CD4-positive, alpha-beta memory T cell (primary cell): Measurements from ENCODE around the gene AGBL4. TPM values are rescaled to one million over a fixed set of nuclear protein-coding genes. Genes with fewer than 3 reads are reported as not detected.

Experiments used
- CTCF ChIA-PET: fragments of 350-600 bp; sonication (Branson Sonifier 250); formaldehyde crosslinking; loops from one replicate; lab custom pipeline; 2021; ENCODE audit warnings: inconsistent platforms; ENCODE audit not compliant: partially characterized antibody; lab: Charles Lee
- POLR2A ChIA-PET: fragments of 350-600 bp; sonication (Branson Sonifier 250); formaldehyde crosslinking; loops from one replicate; lab custom pipeline; 2021; ENCODE audit not compliant: partially characterized antibody; lab: Charles Lee
- DNase-seq, 5 donors: peaks; one replicate each; pipeline versions ENCODE4 v3.0.0 to v3.0.0-alpha.2; 2020 to 2022; ENCODE audit warnings: mixed read lengths in 1 of 5
- H3K27ac ChIP-seq: one replicate; pipeline ENCODE4 v1.7.0; 2013; ENCODE audit warnings: low read depth, low read length
- H3K27me3 ChIP-seq: 2 replicates; pipeline ENCODE4 v1.7.0; 2013; ENCODE audit warnings: mild to moderate bottlenecking, low read length, moderate library complexity; ENCODE audit not compliant: insufficient read depth
- H3K36me3 ChIP-seq: 2 replicates; pipeline ENCODE4 v1.7.0; 2013; ENCODE audit warnings: mild to moderate bottlenecking, low read length, moderate library complexity; ENCODE audit not compliant: insufficient read depth
- H3K4me1 ChIP-seq: 2 replicates; pipeline ENCODE4 v1.7.0; 2013; ENCODE audit warnings: mild to moderate bottlenecking, low read length, moderate library complexity; ENCODE audit not compliant: insufficient read depth
- H3K4me3 ChIP-seq, 2 donors: one replicate each; pipeline ENCODE4 v1.7.0; 2013; ENCODE audit warnings: low read length in 2 of 2, mild to moderate bottlenecking in 1 of 2
- H3K9me3 ChIP-seq, 2 donors: one replicate each; pipeline ENCODE4 v1.7.0; 2013; ENCODE audit warnings: low read length in 2 of 2, control low read depth in 1 of 2; ENCODE audit not compliant: control insufficient read depth in 1 of 2
- H3K27ac Mint-ChIP-seq, 7 donors: one replicate each; pipeline ENCODE4 v1.8.0; 2020 to 2021; ENCODE audit warnings: mixed read lengths in 7 of 7, mild to moderate bottlenecking in 6 of 7, inconsistent platforms in 3 of 7, moderate library complexity in 3 of 7
- H3K27me3 Mint-ChIP-seq, 2 donors: one replicate each; pipeline ENCODE4 v1.8.0; 2020 to 2021; ENCODE audit warnings: mixed read lengths in 2 of 2
- H3K36me3 Mint-ChIP-seq, 2 donors: one replicate each; pipeline ENCODE4 v1.8.0; 2020 to 2021; ENCODE audit warnings: mixed read lengths in 2 of 2, inconsistent platforms in 1 of 2, mild to moderate bottlenecking in 1 of 2
- H3K4me1 Mint-ChIP-seq, 4 donors: one replicate each; pipeline ENCODE4 v1.8.0; 2020 to 2021; ENCODE audit warnings: mixed read lengths in 4 of 4, mild to moderate bottlenecking in 1 of 4
- H3K4me3 Mint-ChIP-seq, 8 donors: one replicate each; pipeline ENCODE4 v1.8.0; 2020 to 2021; ENCODE audit warnings: mixed read lengths in 8 of 8, mild to moderate bottlenecking in 7 of 8, moderate library complexity in 6 of 8, inconsistent platforms in 3 of 8
- H3K9me3 Mint-ChIP-seq, 8 donors: one replicate each; pipeline ENCODE4 v1.8.0; 2020 to 2021; ENCODE audit warnings: mixed read lengths in 8 of 8, mild to moderate bottlenecking in 5 of 8, inconsistent platforms in 3 of 8, moderate library complexity in 1 of 8
- intact Hi-C: fragments of 100-400 bp; cut with micrococcal nuclease; formaldehyde crosslinking; loops from one replicate; pipeline ENCODE4 v1.15.1; 2023
- polyA plus RNA-seq, 2 donors: library from polyadenylated mRNA; unstranded; fragments of 300-500 nt; fragmentation: Illumina TruSeq; gene quantifications; one replicate each; pipeline ENCODE4 v1.2.3, GENCODE V29; 2021
- total RNA-seq, 2 experiments: library from RNA; stranded (reverse); gene quantifications; one replicate each; pipeline ENCODE4 v1.2.3, GENCODE V29; 2021

AGBL4 gene
- total and polyA plus RNA-seq, 4 experiments from 2014 or later: not detected

GRCh38 chr1:48603222-48603621 is 1420.5 kb downstream of the AGBL4 start:
- no peaks in the 10 kb centered on the region for H3K36me3 ChIP-seq
- ChIA-PET CTCF (no interaction called here), POLR2A (no interaction called here)
- Mint-ChIP-seq H3K4me3 (no peak overlapping the region), H3K36me3 (no peaks in the 10 kb centered on the region), H3K27me3 (peaks cover 0 to 2% of the 10 kb centered on the region in 2 donors), H3K27ac (no peak overlapping the region), H3K4me1 (no peaks in the 10 kb centered on the region), H3K9me3 (no peaks in the 10 kb centered on the region)
- DNase-seq: no peak
- no peaks in the 10 kb centered on the region for H3K4me1 ChIP-seq
- intact Hi-C loops: no loop called here
- no peaks in the 10 kb centered on the region for H3K27me3 ChIP-seq
- H3K9me3 ChIP-seq: no peaks in the 10 kb centered on the region
- no peak overlapping the region for H3K27ac ChIP-seq
- H3K4me3 ChIP-seq: no peak overlapping the region

GRCh38 chr1:48602349-48602748 is 1421.4 kb downstream of the AGBL4 start:
- intact Hi-C loops: no loop called here
- H3K4me3 ChIP-seq: no peak overlapping the region
- no peak for DNase-seq
- no peaks in the 10 kb centered on the region for H3K36me3 ChIP-seq
- Mint-ChIP-seq H3K27ac (no peak overlapping the region), H3K4me3 (no peak overlapping the region), H3K36me3 (no peaks in the 10 kb centered on the region), H3K4me1 (no peaks in the 10 kb centered on the region), H3K27me3 (peaks cover 0 to 2% of the 10 kb centered on the region in 2 donors), H3K9me3 (no peaks in the 10 kb centered on the region)
- ChIA-PET POLR2A (no interaction called here), CTCF (no interaction called here)
- no peaks in the 10 kb centered on the region for H3K27me3 ChIP-seq
- H3K4me1 ChIP-seq: no peaks in the 10 kb centered on the region
- no peaks in the 10 kb centered on the region for H3K9me3 ChIP-seq
- H3K27ac ChIP-seq: no peak overlapping the region

GRCh38 chr1:48600182-48600581 is 1423.6 kb downstream of the AGBL4 start:
- ChIA-PET POLR2A (no interaction called here), CTCF (no interaction called here)
- Histone ChIP-seq H3K36me3 (no peaks in the 10 kb centered on the region), H3K27me3 (no peaks in the 10 kb centered on the region), H3K27ac (no peak overlapping the region), H3K4me3 (no peak overlapping the region), H3K4me1 (no peaks in the 10 kb centered on the region), H3K9me3 (no peaks in the 10 kb centered on the region)
- H3K4me1 Mint-ChIP-seq: no peaks in the 10 kb centered on the region
- intact Hi-C loops: no loop called here
- no peaks in the 10 kb centered on the region for H3K9me3 Mint-ChIP-seq
- H3K27me3 Mint-ChIP-seq: no peaks in the 10 kb centered on the region
- no peak for DNase-seq
- H3K4me3 Mint-ChIP-seq: no peak overlapping the region
- no peaks in the 10 kb centered on the region for H3K36me3 Mint-ChIP-seq
- H3K27ac Mint-ChIP-seq: no peak overlapping the region

- Histone ChIP-seq H3K36me3 (no peaks in the 10 kb centered on the region), H3K9me3 (no peaks in the 10 kb centered on the region), H3K27me3 (no peaks in the 10 kb centered on the region), H3K27ac (no peak overlapping the region), H3K4me3 (no peak overlapping the region), H3K4me1 (no peaks in the 10 kb centered on the region)
- no peaks in the 10 kb centered on the region for H3K36me3 Mint-ChIP-seq
- CTCF ChIA-PET: no interaction called here
- no peak overlapping the region for H3K27ac Mint-ChIP-seq
- POLR2A ChIA-PET: no interaction called here
- H3K4me1 Mint-ChIP-seq: no peaks in the 10 kb centered on the region
- no peak overlapping the region for H3K4me3 Mint-ChIP-seq
- no peaks in the 10 kb centered on the region for H3K9me3 Mint-ChIP-seq
- no peak for DNase-seq
- no peaks in the 10 kb centered on the region for H3K27me3 Mint-ChIP-seq
- intact Hi-C loops: no loop called here
Measured at GRCh38 chr1:48597663-48598062, 1426.1 kb downstream of the AGBL4 start.

- no peaks in the 10 kb centered on the region for H3K36me3 ChIP-seq
- H3K4me3 Mint-ChIP-seq: no peak overlapping the region
Measured at GRCh38 chr1:48596046-48596445, 1427.7 kb downstream of the AGBL4 start.

GRCh38 chr1:48595613-48596012 is 1428.1 kb downstream of the AGBL4 start:
- intact Hi-C loops: no loop called here
- Histone ChIP-seq H3K27ac (no peak overlapping the region), H3K27me3 (no peaks in the 10 kb centered on the region), H3K36me3 (no peaks in the 10 kb centered on the region), H3K4me3 (no peak overlapping the region), H3K4me1 (no peaks in the 10 kb centered on the region), H3K9me3 (no peaks in the 10 kb centered on the region)
- DNase-seq: no peak
- H3K27me3 Mint-ChIP-seq: no peaks in the 10 kb centered on the region
- ChIA-PET CTCF (no interaction called here), POLR2A (no interaction called here)
- H3K27ac Mint-ChIP-seq: no peak overlapping the region
- H3K4me3 Mint-ChIP-seq: no peak overlapping the region
- H3K36me3 Mint-ChIP-seq: no peaks in the 10 kb centered on the region
- H3K9me3 Mint-ChIP-seq: no peaks in the 10 kb centered on the region
- no peaks in the 10 kb centered on the region for H3K4me1 Mint-ChIP-seq

More at GRCh38 chr1:48596046-48596445, 1427.7 kb downstream of the AGBL4 start:
- intact Hi-C loops: no loop called here
- Mint-ChIP-seq H3K9me3 (no peaks in the 10 kb centered on the region), H3K36me3 (no peaks in the 10 kb centered on the region), H3K27me3 (no peaks in the 10 kb centered on the region), H3K4me1 (no peaks in the 10 kb centered on the region), H3K27ac (no peak overlapping the region)
- Histone ChIP-seq H3K9me3 (no peaks in the 10 kb centered on the region), H3K4me3 (no peak overlapping the region), H3K4me1 (no peaks in the 10 kb centered on the region), H3K27ac (no peak overlapping the region), H3K27me3 (no peaks in the 10 kb centered on the region)
- ChIA-PET POLR2A (no interaction called here), CTCF (no interaction called here)
- DNase-seq: no peak

- no peaks in the 10 kb centered on the region for H3K4me1 Mint-ChIP-seq
- Histone ChIP-seq H3K9me3 (no peaks in the 10 kb centered on the region), H3K27me3 (no peaks in the 10 kb centered on the region), H3K4me3 (no peak overlapping the region), H3K27ac (no peak overlapping the region), H3K36me3 (no peaks in the 10 kb centered on the region), H3K4me1 (no peaks in the 10 kb centered on the region)
- H3K27me3 Mint-ChIP-seq: peaks cover 0 to 8% of the 10 kb centered on the region in 2 donors
- no peak overlapping the region for H3K4me3 Mint-ChIP-seq
- H3K36me3 Mint-ChIP-seq: no peaks in the 10 kb centered on the region
- no peak overlapping the region for H3K27ac Mint-ChIP-seq
- CTCF ChIA-PET: no interaction called here
- no peaks in the 10 kb centered on the region for H3K9me3 Mint-ChIP-seq
- intact Hi-C loops: no loop called here
- no peak for DNase-seq
- POLR2A ChIA-PET: no interaction called here
Measured at GRCh38 chr1:48592330-48592729, 1431.4 kb downstream of the AGBL4 start.

- Mint-ChIP-seq H3K36me3 (no peaks in the 10 kb centered on the region), H3K27me3 (peaks cover 2 to 12% of the 10 kb centered on the region in 2 donors), H3K4me3 (no peak overlapping the region), H3K4me1 (no peaks in the 10 kb centered on the region), H3K27ac (no peak overlapping the region), H3K9me3 (no peaks in the 10 kb centered on the region)
- Histone ChIP-seq H3K9me3 (no peaks in the 10 kb centered on the region), H3K27me3 (no peaks in the 10 kb centered on the region), H3K4me1 (no peaks in the 10 kb centered on the region), H3K4me3 (no peak overlapping the region), H3K36me3 (no peaks in the 10 kb centered on the region), H3K27ac (no peak overlapping the region)
- ChIA-PET CTCF (no interaction called here), POLR2A (no interaction called here)
- no peak for DNase-seq
- intact Hi-C loops: no loop called here
Measured at GRCh38 chr1:48591181-48591580, 1432.6 kb downstream of the AGBL4 start.
